Body of pancreas (tissue), 4 donors: ENCODE results near the gene C9orf40. TPM values are rescaled to one million over a fixed set of nuclear protein-coding genes. Genes with fewer than 3 reads are reported as not detected.

Source experiments
- ATAC-seq: fragments of 150-250 bp; one replicate; pipeline ENCODE4 v1.9.1; 2016
- DNase-seq, 4 donors: peaks; one replicate each; pipeline ENCODE4 v3.0.0-alpha.2; 2019
- H3K27ac ChIP-seq, 4 donors: fragments of 200-600 bp; sonication (generic); 1 replicate in 3 of 4; 2 replicates in 1 of 4; pipeline versions ENCODE4 v1.5.1 to v1.6.1; 2016 to 2019; ENCODE audit warnings: mild to moderate bottlenecking in 1 of 4, mixed read lengths in 1 of 4, moderate library complexity in 1 of 4
- H3K27me3 ChIP-seq, 2 donors: fragments of 200-600 bp; sonication (generic); one replicate each; pipeline ENCODE4 v1.6.0; 2016; ENCODE audit warnings: mild to moderate bottlenecking in 1 of 2
- H3K36me3 ChIP-seq, 2 donors: fragments of 200-600 bp; sonication (generic); replicated peaks in 1 of 2; 2 replicates each; pipeline ENCODE4 v1.5.1; 2016; ENCODE audit warnings: low read depth in 2 of 2; ENCODE audit not compliant: insufficient read depth in 1 of 2
- H3K4me1 ChIP-seq: fragments of 200-600 bp; sonication (generic); one replicate; pipeline ENCODE4 v1.6.0; 2016
- H3K4me3 ChIP-seq, 2 donors: fragments of 200-600 bp; sonication (generic); 1 replicate in 1 of 2; 2 replicates in 1 of 2; pipeline ENCODE4 v1.5.1; 2016 to 2019
- H3K9me3 ChIP-seq, 3 donors: fragments of 200-600 bp; sonication (generic); 1 replicate in 2 of 3; 2 replicates in 1 of 3; pipeline ENCODE4 v1.5.1; 2016
- CTCF ChIP-seq, 7 experiments: fragments of 450-650 bp in 4 of 7; fragments of 200-600 bp in 3 of 7; sonication (generic) in 3 of 7; IDR thresholded peaks; one replicate each; pipeline ENCODE4 v1.5.1; 2016 to 2019; ENCODE audit warnings: antibody characterized with exemption in 7 of 7
- POLR2A ChIP-seq, 3 donors: fragments of 450-650 bp; IDR thresholded peaks; one replicate each; pipeline ENCODE4 v1.6.1; 2016; ENCODE audit warnings: antibody characterized with exemption in 3 of 3, mild to moderate bottlenecking in 2 of 3
- WGBS, 2 donors: methylation state at CpG; one replicate each; pipeline ENCODE4 v1.1.5; 2017; 5-methylcytosine and 5-hydroxymethylcytosine counted together
- intact Hi-C: fragments of 100-400 bp; cut with DNase I; formaldehyde crosslinking; loops from one replicate; pipeline ENCODE4 v1.15.1; 2023
- total RNA-seq, 2 donors: library from RNA; depleted of rRNA; stranded (reverse); fragments of >200 nt; gene quantifications; one replicate each; pipeline ENCODE4 v1.1.0, GENCODE V29; 2016

C9orf40 gene
- total RNA-seq, 2 donors from 2014 or later: 1.3 to 9.9 TPM

GRCh38 chr9:74953235-74953751, 581 bp upstream of the C9orf40 start:
- no peak for DNase-seq
- no peaks in the 10 kb centered on the region for H3K36me3 ChIP-seq
- no peak overlapping the region for H3K4me3 ChIP-seq
- intact Hi-C loops: no loop called here
- ATAC-seq: no peak
- 54 to 64% methylated on average over 8 of the region's 8 CpGs for WGBS, 2 donors
- peaks cover 13% of the 10 kb centered on the region for H3K4me1 ChIP-seq
- H3K27me3 ChIP-seq: no peaks in the 10 kb centered on the region
- no peaks in the 10 kb centered on the region for H3K9me3 ChIP-seq
- H3K27ac ChIP-seq: peak overlapping the region; percentile 75 to 95 (median 88)
- no peak for TF ChIP-seq CTCF (IDR thresholded peaks at IDR 0.05)
- no peak for TF ChIP-seq POLR2A (IDR thresholded peaks at IDR 0.05)

DNA sequence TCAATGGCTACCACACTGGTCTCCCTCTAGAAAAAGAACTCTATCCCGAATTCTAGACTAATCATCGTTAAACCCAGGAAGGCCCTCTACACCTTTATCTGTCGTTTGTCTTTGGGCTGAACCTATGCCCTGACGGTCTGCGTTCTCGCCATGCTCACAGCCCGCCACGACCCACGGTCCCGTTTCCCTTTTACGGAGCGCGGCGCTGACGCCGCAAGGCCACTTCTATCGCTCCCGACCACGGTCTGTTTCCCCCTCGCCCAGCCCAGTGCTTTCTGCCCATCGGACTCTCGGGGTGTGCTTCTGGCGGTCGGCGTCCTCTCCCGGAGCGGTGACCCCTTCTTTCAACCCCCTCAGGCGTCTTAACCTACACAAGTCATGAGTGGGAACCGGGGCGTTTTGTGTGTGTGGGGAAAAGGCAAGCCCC, 974 bp downstream of the C9orf40 start:
- peak; percentile 41 for ATAC-seq
- peak; percentile 43 to 57 (median 50) for DNase-seq
- TF ChIP-seq POLR2A (IDR thresholded peaks at IDR 0.05) (no peak), CTCF (IDR thresholded peaks at IDR 0.05) (no peak)
- peak overlapping the region; percentile 75 to 95 (median 88) for H3K27ac ChIP-seq
- peak overlapping the region; percentile 41 to 93 for H3K4me3 ChIP-seq
- H3K36me3 ChIP-seq: no peaks in the 10 kb centered on the region
- H3K27me3 ChIP-seq: no peaks in the 10 kb centered on the region
- intact Hi-C loops: no loop called here
- H3K4me1 ChIP-seq: peaks cover 13% of the 10 kb centered on the region
- no peaks in the 10 kb centered on the region for H3K9me3 ChIP-seq
- WGBS, 2 donors: 0 to 1% methylated on average over 30 of the region's 30 CpGs

- ATAC-seq (no peak), DNase-seq (no peak)
- TF ChIP-seq POLR2A (IDR thresholded peaks at IDR 0.05) (no peak), CTCF (IDR thresholded peaks at IDR 0.05) (no peak)
- no peaks in the 10 kb centered on the region for H3K9me3 ChIP-seq
- peaks cover 13% of the 10 kb centered on the region for H3K4me1 ChIP-seq
- H3K4me3 ChIP-seq: peak overlapping the region in 1 of 2 donors; percentile 93
- intact Hi-C loops: no loop called here
- no peaks in the 10 kb centered on the region for H3K36me3 ChIP-seq
- peak overlapping the region; percentile 75 to 95 (median 88) for H3K27ac ChIP-seq
- H3K27me3 ChIP-seq: no peaks in the 10 kb centered on the region
- 61 to 70% methylated on average over 21 of the region's 21 CpGs for WGBS, 2 donors
Measured at GRCh38 chr9:74951107-74951720, 1.5 kb downstream of the C9orf40 start.

GRCh38 chr9:74949859-74950855, 2.6 kb downstream of the C9orf40 start:
- DNase-seq: no peak
- ATAC-seq: no peak
- TF ChIP-seq POLR2A (IDR thresholded peaks at IDR 0.05): no peak
- no peak for TF ChIP-seq CTCF (IDR thresholded peaks at IDR 0.05)
- 88% methylated on average over 10 of the region's 10 CpGs for WGBS, 2 donors
- H3K27ac ChIP-seq: no peak overlapping the region
- peaks cover 13% of the 10 kb centered on the region for H3K4me1 ChIP-seq
- no peaks in the 10 kb centered on the region for H3K9me3 ChIP-seq
- intact Hi-C loops: no loop called here
- H3K36me3 ChIP-seq: no peaks in the 10 kb centered on the region
- no peaks in the 10 kb centered on the region for H3K27me3 ChIP-seq
- H3K4me3 ChIP-seq: no peak overlapping the region
